GM12865 (cell line): ENCODE data around the gene RSF1.

ENCODE experiments used
- DNase-seq: peaks from one replicate; pipeline ENCODE4 v3.0.0; 2010; ENCODE audit warnings: low read depth
- H3K4me3 ChIP-seq: 2 replicates; pipeline ENCODE4 v1.5.1; 2011; ENCODE audit warnings: mild to moderate bottlenecking, low read depth, low read length, control low read depth
- CTCF ChIP-seq: IDR thresholded peaks from 2 replicates; pipeline ENCODE4 v1.5.1; 2011; ENCODE audit warnings: low read length, control low read depth, low read depth, inconsistent platforms; ENCODE audit not compliant: insufficient read depth; ENCODE audit errors: missing control alignments

Gene RSF1

DNA sequence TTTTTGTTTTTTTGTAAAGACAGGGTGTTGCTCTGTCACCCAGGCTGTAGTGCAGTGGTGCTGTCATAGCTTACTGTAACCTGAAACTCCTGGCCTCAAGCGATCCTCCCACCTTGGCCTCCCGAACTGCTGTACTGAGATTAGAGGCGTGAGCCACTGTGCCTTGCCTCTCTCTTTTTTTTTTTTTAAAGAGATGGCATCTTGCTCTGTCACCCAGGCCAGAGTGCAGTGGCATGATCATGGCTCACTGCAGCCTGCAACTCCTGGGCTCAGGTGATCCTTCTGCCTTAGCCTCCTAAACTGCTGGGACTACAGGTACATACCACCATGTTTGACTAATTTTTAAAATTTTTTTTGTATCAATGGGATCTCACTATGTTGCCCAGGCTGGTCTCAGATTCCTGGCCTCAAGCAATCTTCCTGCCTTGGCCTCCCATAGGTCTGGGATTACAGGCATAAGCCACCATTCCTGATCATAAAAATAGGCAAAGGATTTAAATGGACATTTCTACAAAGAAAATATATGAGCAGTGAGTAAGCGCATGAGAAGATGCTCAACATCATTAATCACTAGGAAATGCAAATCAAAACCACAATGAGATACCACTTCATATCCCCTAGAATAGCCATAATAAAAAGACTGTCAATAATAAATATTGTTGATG is 165.6 kb downstream of the RSF1 start:
- no peak for DNase-seq
- TF ChIP-seq CTCF: no peak
- H3K4me3 ChIP-seq: no peak overlapping the region

- TF ChIP-seq CTCF: no peak
- no peak overlapping the region for H3K4me3 ChIP-seq
- no peak for DNase-seq
Measured at GRCh38 chr11:77650123-77650522, 170.4 kb downstream of the RSF1 start.

GRCh38 chr11:77647654-77648305 is 172.7 kb downstream of the RSF1 start:
- TF ChIP-seq CTCF: no peak
- no peak for DNase-seq

GRCh38 chr11:77644887-77645286 is 175.6 kb downstream of the RSF1 start:
- TF ChIP-seq CTCF: no peak
- DNase-seq: no peak
- no peak overlapping the region for H3K4me3 ChIP-seq

More at GRCh38 chr11:77647654-77648305, 172.7 kb downstream of the RSF1 start:
- H3K4me3 ChIP-seq: no peak overlapping the region

- H3K4me3 ChIP-seq: no peak overlapping the region
- TF ChIP-seq CTCF: no peak
- DNase-seq: no peak
Measured at GRCh38 chr11:77642228-77642627, 178.3 kb downstream of the RSF1 start.

GRCh38 chr11:77637345-77638165 is 183.0 kb downstream of the RSF1 start, which contains the start of gene CLNS1A:
Gene CLNS1A (minus strand): TSS chr11:77637794. CDS start chr11:77637714, 80 bp downstream.
- no peak for TF ChIP-seq CTCF
- DNase-seq: peak; percentile 93
- H3K4me3 ChIP-seq: peak within 1 kb of the TSS; percentile 83
